Activated naive CD4-positive, alpha-beta T cell treated with anti-CD3 and anti-CD28 coated beads, Interleukin-2, amount 10 ng/mL, durations not matched to agents 5 hours and 36 hours (primary cell): ENCODE data around the gene ATL2. TPM values are rescaled to one million over a fixed set of nuclear protein-coding genes. Genes with fewer than 3 reads are reported as not detected.

ENCODE experiments used
- total RNA-seq, 2 experiments: library from RNA; stranded (reverse); gene quantifications; one replicate each; pipeline ENCODE4 v1.2.3, GENCODE V29; 2021

Gene ATL2
- total RNA-seq: 10 to 100 TPM; 42.8 to 43.4 TPM

DNA sequence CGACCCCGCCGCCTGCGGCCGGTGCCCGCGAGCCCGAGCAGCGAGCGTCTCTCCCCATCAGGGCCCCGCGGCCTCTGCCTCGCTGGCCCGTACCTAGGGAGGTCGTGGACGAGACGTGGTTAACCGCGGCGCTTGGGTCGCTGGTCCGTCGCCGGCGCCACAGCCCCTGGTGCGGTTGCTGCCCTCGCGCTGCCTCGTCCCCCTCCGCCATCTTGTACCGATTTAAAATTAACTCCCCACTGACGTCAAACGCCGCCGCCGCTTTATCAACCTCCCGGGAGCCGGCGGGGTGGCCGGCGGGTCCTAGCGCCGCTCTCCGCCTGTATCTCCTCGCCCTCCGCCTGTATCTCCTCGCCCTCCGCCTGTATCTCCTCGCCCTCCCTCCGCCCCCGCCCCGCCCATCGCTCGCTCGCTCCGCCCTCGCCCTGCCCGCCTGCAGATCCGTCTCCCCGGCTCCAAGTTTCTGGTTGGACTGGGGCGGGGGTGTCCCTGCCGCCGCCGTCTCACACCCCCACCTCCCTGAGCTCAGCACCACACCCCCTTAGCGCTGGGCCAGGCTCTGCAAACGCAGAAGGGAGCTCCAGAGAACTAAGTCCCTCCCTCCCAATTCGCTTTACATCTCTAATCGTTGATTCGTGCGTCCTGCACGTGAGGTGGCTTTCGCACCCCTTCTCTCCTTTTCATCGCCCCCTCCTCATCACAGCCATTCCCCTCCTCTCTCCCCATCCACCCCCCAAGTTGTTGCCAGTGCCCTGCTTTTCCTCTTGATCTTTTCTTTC is at the start of gene ATL2:
Gene ATL2, minus strand, starts transcription at position 224 of the 779 bp plus-strand sequence. Its CDS starts 13 bp downstream, at position 211.

Other genes starting within 250 kb of the ATL2 start
- gene HNRNPLL, start 225.7 kb upstream of the ATL2 start, total RNA-seq: 10 to 100 TPM; 44.0 to 44.3 TPM